ENCODE results near the gene ATP11B. TPM values are rescaled to one million over a fixed set of nuclear protein-coding genes. Genes with fewer than 3 reads are reported as not detected.

Gene ATP11B
- total RNA-seq, 1 donor from 2014 or later: 46.2 TPM

DNA sequence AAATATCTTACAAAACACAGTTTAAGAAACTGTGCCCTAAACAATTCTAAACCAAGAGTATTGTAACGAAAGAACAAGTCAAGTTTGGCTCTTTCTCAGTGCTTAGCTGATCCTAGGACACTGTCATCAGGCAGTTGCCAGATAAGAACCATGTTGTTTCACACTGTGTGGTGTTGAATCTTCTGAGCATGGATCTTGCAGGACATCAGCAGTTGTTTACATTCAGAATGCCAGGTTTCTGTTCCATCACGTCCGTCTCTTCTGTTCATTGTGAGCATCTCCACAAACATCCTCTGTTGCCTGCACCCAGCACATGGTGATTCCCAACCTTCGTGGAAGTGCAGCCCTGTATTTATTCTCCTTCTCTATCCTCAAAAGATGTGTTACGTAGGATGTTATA is 119.2 kb downstream of the ATP11B start:
- no peaks in the 10 kb centered on the region for H3K9me3 Mint-ChIP-seq
- no peak overlapping the region for H3K4me3 Mint-ChIP-seq
- no peaks in the 10 kb centered on the region for H3K27me3 Mint-ChIP-seq (ENCODE audit: low read depth)
- DNase-seq (ENCODE audit: low read depth, low spot score): no peak
- peaks cover 9% of the 10 kb centered on the region for H3K4me1 Mint-ChIP-seq
- no peaks in the 10 kb centered on the region for H3K36me3 Mint-ChIP-seq (ENCODE audit: low read depth)
- no peak overlapping the region for H3K27ac Mint-ChIP-seq (ENCODE audit: unreplicated experiment)
- no peak for TF ChIP-seq CTCF (conservative IDR thresholded peaks at IDR 0.05)

DNA sequence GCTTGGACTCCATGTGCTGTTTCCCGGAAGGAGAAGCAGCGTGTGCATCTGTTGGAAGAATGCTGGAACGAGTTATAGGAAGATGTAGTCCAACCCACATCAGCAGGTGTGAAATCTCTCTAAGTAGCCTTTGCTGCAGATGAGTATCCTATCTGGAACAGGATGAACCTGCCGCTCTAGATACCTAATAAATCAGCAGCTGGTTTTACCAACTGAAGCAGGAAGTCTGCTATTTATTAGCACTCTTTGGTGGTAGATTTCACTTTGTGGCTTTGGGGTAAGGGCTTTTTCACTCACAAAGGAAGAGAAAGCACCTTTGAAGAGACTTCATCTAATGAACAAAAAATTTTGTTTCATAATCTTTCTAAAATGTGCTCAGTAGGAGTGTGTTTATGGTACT is 120.6 kb downstream of the ATP11B start:
- Mint-ChIP-seq H3K4me3 (no peak overlapping the region), H3K27ac (ENCODE audit: unreplicated experiment) (no peak overlapping the region), H3K4me1 (peaks cover 9% of the 10 kb centered on the region), H3K27me3 (ENCODE audit: low read depth) (no peaks in the 10 kb centered on the region), H3K36me3 (ENCODE audit: low read depth) (no peaks in the 10 kb centered on the region), H3K9me3 (no peaks in the 10 kb centered on the region)
- TF ChIP-seq CTCF (conservative IDR thresholded peaks at IDR 0.05): no peak
- no peak for DNase-seq (ENCODE audit: low read depth, low spot score)

DNA sequence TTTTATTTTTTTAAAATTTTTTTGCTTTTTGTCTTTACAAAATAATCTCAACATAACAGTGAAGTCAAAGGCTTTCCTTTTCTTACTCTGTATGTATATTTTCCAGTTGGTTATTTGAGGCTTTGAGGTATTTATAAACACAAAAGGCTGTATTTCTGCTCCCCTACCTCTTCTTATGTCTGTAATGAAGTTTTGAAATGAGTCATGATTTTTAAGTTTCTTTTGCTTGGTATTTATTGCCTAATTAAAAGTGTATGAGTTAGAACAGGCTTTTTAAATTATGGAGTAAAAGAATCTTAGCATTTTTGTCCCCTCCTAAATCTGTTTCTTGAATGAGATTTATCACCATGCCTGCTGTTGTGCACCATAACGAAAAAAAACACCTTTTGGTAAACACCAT is 121.0 kb downstream of the ATP11B start:
- H3K27me3 Mint-ChIP-seq (ENCODE audit: low read depth): no peaks in the 10 kb centered on the region
- no peak overlapping the region for H3K27ac Mint-ChIP-seq (ENCODE audit: unreplicated experiment)
- H3K9me3 Mint-ChIP-seq: no peaks in the 10 kb centered on the region
- DNase-seq (ENCODE audit: low read depth, low spot score): no peak
- H3K4me3 Mint-ChIP-seq: no peak overlapping the region
- no peak for TF ChIP-seq CTCF (conservative IDR thresholded peaks at IDR 0.05)
- H3K4me1 Mint-ChIP-seq: peaks cover 9% of the 10 kb centered on the region
- H3K36me3 Mint-ChIP-seq (ENCODE audit: low read depth): no peaks in the 10 kb centered on the region

DNA sequence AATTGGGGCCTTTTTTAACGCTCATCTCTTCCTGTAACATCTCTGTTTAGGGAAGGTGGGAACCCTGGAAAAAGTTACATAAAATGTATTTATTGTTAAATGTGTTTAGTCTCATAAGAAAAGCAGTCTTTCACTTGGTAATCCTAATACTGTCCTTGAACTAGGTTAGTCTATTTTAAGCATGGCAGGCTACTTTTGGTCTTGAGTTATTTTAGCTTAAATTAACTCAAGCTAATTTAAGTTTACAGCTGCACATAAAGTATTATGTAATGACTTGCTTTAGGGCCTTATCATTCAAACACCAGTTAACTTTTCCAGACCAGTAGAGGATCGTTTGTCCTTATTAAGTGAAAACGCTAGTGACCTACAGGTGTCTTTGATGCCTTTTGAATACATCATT is 123.8 kb downstream of the ATP11B start:
- TF ChIP-seq CTCF (conservative IDR thresholded peaks at IDR 0.05): no peak
- peaks cover 2% of the 10 kb centered on the region for H3K4me1 Mint-ChIP-seq
- no peaks in the 10 kb centered on the region for H3K27me3 Mint-ChIP-seq (ENCODE audit: low read depth)
- H3K36me3 Mint-ChIP-seq (ENCODE audit: low read depth): no peaks in the 10 kb centered on the region
- no peak overlapping the region for H3K4me3 Mint-ChIP-seq
- H3K9me3 Mint-ChIP-seq: no peaks in the 10 kb centered on the region
- no peak for DNase-seq (ENCODE audit: low read depth, low spot score)
- H3K27ac Mint-ChIP-seq (ENCODE audit: unreplicated experiment): no peak overlapping the region

DNA sequence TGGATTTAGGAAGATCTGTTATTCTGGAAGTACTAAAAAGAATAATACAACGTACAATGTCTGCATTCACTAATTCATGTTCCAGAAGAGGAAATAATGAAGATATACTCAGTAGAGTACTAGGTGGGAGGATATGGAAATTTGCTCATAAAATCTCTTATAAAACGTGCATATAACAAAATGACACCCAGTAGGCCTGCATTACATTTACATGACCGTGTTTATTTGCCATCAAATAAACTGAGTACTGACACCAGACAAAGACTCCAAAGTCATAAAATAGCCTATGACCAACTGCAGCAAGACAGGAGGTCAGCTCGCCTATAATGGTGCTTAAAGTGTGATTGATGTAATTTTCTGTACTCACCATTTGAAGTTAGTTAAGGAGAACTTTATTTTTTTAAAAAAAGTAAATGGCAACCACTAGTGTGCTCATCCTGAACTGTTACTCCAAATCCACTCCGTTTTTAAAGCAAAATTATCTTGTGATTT is 126.6 kb downstream of the ATP11B start:
- H3K36me3 Mint-ChIP-seq (ENCODE audit: low read depth): no peaks in the 10 kb centered on the region
- no peak for TF ChIP-seq CTCF (conservative IDR thresholded peaks at IDR 0.05)
- H3K27ac Mint-ChIP-seq (ENCODE audit: unreplicated experiment): no peak overlapping the region
- no peak overlapping the region for H3K4me3 Mint-ChIP-seq
- no peaks in the 10 kb centered on the region for H3K4me1 Mint-ChIP-seq
- no peak for DNase-seq (ENCODE audit: low read depth, low spot score)
- no peaks in the 10 kb centered on the region for H3K9me3 Mint-ChIP-seq
- H3K27me3 Mint-ChIP-seq (ENCODE audit: low read depth): no peaks in the 10 kb centered on the region

Measured in neural crest cell (in vitro differentiated cells).